ENCODE results near the gene HLA-DQA2. TPM values are rescaled to one million over a fixed set of nuclear protein-coding genes. Genes with fewer than 3 reads are reported as not detected.
"Not testable (repeated sequence)": the region's sequence is repeated elsewhere in the genome, so short reads cannot be mapped to it uniquely, and the experiment has no call there.

HLA-DQA2 gene
- total RNA-seq, 1 donor from 2014 or later = 0.65 TPM

DNA sequence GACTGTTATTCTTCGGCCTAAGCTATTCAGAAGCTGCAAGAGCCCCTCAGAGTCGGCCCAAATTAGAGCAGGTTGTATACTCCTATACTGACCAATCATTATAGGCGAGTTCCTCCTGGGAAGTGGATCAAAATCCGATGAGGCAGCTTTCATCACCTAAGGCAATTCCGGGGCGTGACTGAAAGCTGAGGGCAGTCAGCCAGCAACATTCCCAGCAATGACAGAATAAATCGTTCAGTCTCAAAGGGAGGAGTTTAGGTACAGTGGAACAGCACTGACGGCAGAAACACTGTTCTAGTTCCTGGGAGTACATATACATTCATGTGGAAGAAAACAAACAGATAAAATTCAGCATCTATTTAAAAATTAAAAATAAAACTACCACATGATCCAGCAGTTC, 11.4 kb downstream of the HLA-DQA2 start:
- Mint-ChIP-seq H3K9me3 (no peaks in the 10 kb centered on the region), H3K36me3 (ENCODE audit: low read depth) (no peaks in the 10 kb centered on the region), H3K4me3 (no peak overlapping the region), H3K4me1 (no peaks in the 10 kb centered on the region), H3K27me3 (peaks cover 43% of the 10 kb centered on the region), H3K27ac (no peak overlapping the region)
- intact Hi-C loops (cut with micrococcal nuclease) = no loop called here
- no peak for DNase-seq

GRCh38 chr6:32759669-32760068, 18.5 kb downstream of the HLA-DQA2 start:
- no peak for DNase-seq
- Mint-ChIP-seq H3K4me1 (no peaks in the 10 kb centered on the region), H3K9me3 (no peaks in the 10 kb centered on the region), H3K4me3 (no peak overlapping the region), H3K27ac (no peak overlapping the region), H3K36me3 (ENCODE audit: low read depth) (no peaks in the 10 kb centered on the region), H3K27me3 (peaks cover 46% of the 10 kb centered on the region)
- intact Hi-C loops (cut with micrococcal nuclease) = no loop called here

- Mint-ChIP-seq H3K9me3 (no peaks in the 10 kb centered on the region), H3K27me3 (peaks cover 45% of the 10 kb centered on the region), H3K4me1 (no peaks in the 10 kb centered on the region), H3K27ac (no peak overlapping the region), H3K36me3 (ENCODE audit: low read depth) (no peaks in the 10 kb centered on the region), H3K4me3 (no peak overlapping the region)
- intact Hi-C loops (cut with micrococcal nuclease) = no loop called here
- no peak for DNase-seq
These were observed 19.9 kb downstream of the HLA-DQA2 start for GRCh38 chr6:32761072-32761471.

DNA sequence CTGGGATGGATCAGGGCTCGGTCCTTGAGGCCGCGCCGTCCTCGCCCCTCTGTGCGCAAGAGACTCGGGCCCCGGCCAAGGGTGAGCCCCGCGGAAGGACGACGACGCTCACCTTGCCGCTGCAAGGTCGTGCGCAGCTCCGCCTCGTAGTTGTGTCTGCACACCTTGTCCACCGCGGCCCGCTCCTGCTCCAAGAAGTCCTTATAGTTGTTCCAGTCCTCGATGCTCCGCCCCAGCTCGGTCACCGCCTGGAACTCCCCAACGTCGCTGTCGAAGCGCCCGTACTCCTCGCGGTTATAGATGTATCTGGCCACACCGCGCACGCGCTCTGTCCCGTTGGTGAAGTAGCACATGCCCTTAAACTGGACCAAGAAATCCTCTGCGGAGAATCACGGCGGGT, 20.4 kb downstream of the HLA-DQA2 start:
- intact Hi-C loops (cut with micrococcal nuclease) = no loop called here
- H3K36me3 Mint-ChIP-seq (ENCODE audit: low read depth) = no peaks in the 10 kb centered on the region
- H3K4me3 Mint-ChIP-seq = no peak overlapping the region
- H3K9me3 Mint-ChIP-seq = no peaks in the 10 kb centered on the region
- no peaks in the 10 kb centered on the region for H3K4me1 Mint-ChIP-seq
- no peak for DNase-seq
- peaks cover 46% of the 10 kb centered on the region for H3K27me3 Mint-ChIP-seq
- no peak overlapping the region for H3K27ac Mint-ChIP-seq

DNA sequence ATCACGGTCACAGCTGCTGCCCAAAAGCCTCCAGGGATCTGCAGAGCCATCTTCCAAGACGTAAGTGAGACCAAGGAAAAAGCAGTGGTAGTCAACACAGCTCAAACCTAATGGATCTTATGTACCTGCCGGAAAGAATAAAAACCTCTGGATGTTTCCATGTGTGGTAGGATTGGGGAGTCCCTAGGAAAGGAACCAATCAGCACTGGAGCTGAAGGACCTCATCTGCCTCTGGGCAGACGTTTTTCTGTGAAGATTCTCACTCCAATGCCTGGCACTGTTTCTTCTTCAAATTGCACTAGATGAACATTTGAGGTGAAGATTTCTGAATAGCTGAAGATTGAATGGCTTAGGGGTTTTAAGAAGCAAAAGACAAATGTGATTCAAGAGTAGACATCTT, 22.2 kb downstream of the HLA-DQA2 start, which contains the start of gene HLA-DQB2:
Gene HLA-DQB2, minus strand, starts transcription at position 112 of the 400 bp plus-strand sequence. Its CDS starts 62 bp downstream, at position 50.
- no peaks in the 10 kb centered on the region for H3K4me1 Mint-ChIP-seq
- peaks cover 57% of the 10 kb centered on the region for H3K27me3 Mint-ChIP-seq
- H3K27ac Mint-ChIP-seq = no peak within 1 kb of the TSS
- no peaks in the 10 kb centered on the region for H3K36me3 Mint-ChIP-seq (ENCODE audit: low read depth)
- no peak for DNase-seq
- intact Hi-C loops (cut with micrococcal nuclease) = no loop called here
- no peak within 1 kb of the TSS for H3K4me3 Mint-ChIP-seq
- no peaks in the 10 kb centered on the region for H3K9me3 Mint-ChIP-seq

DNA sequence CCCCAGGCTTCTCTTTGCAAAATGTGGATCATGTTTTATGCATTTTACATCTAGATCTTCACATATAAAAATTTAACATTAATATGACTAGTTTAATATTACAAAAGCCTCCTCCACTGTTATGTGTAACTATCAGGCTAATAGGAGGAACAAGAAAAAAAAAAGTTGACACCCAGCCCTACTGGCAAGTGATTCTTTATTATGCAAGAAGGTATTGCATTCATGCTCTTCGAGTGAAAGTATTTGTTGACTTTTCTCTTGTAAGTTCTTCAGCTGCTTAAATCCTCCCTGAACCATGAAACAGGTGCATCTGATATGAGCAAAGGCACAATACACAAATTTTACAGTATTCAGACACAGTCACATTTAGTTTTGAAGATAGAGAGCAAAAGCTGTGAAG, 22.9 kb downstream of the HLA-DQA2 start:
- no peak overlapping the region for H3K4me3 Mint-ChIP-seq

GRCh38 chr6:32772656-32773055, 31.5 kb downstream of the HLA-DQA2 start:
- no peak overlapping the region for H3K27ac Mint-ChIP-seq
- intact Hi-C loops (cut with micrococcal nuclease) = no loop called here
- DNase-seq = no peak
- H3K4me3 Mint-ChIP-seq = no peak overlapping the region
- H3K27me3 Mint-ChIP-seq = peaks cover 65% of the 10 kb centered on the region
- H3K4me1 Mint-ChIP-seq = no peaks in the 10 kb centered on the region
- no peaks in the 10 kb centered on the region for H3K36me3 Mint-ChIP-seq (ENCODE audit: low read depth)
- H3K9me3 Mint-ChIP-seq = no peaks in the 10 kb centered on the region

More for the DNA sequence above, 22.9 kb downstream of the HLA-DQA2 start:
- no peaks in the 10 kb centered on the region for H3K9me3 Mint-ChIP-seq
- H3K27me3 Mint-ChIP-seq = peaks cover 60% of the 10 kb centered on the region
- intact Hi-C loops (cut with micrococcal nuclease) = no loop called here
- H3K27ac Mint-ChIP-seq = no peak overlapping the region
- no peaks in the 10 kb centered on the region for H3K36me3 Mint-ChIP-seq (ENCODE audit: low read depth)
- H3K4me1 Mint-ChIP-seq = no peaks in the 10 kb centered on the region
- no peak for DNase-seq

- no peak for DNase-seq
- no peaks in the 10 kb centered on the region for H3K4me1 Mint-ChIP-seq
- peaks cover 53% of the 10 kb centered on the region for H3K27me3 Mint-ChIP-seq
- H3K36me3 Mint-ChIP-seq (ENCODE audit: low read depth) = no peaks in the 10 kb centered on the region
- intact Hi-C loops (cut with micrococcal nuclease) = no loop called here
- H3K27ac Mint-ChIP-seq = no peak overlapping the region
- H3K9me3 Mint-ChIP-seq = no peaks in the 10 kb centered on the region
- no peak overlapping the region for H3K4me3 Mint-ChIP-seq
These were observed 33.2 kb downstream of the HLA-DQA2 start for GRCh38 chr6:32774426-32774825.

- H3K27ac Mint-ChIP-seq = no peak overlapping the region
- H3K27me3 Mint-ChIP-seq = peaks cover 54% of the 10 kb centered on the region
- H3K36me3 Mint-ChIP-seq (ENCODE audit: low read depth) = no peaks in the 10 kb centered on the region
- DNase-seq = no peak
- intact Hi-C loops (cut with micrococcal nuclease) = no loop called here
- no peaks in the 10 kb centered on the region for H3K9me3 Mint-ChIP-seq
- no peak overlapping the region for H3K4me3 Mint-ChIP-seq
- H3K4me1 Mint-ChIP-seq = no peaks in the 10 kb centered on the region
These were observed 33.9 kb downstream of the HLA-DQA2 start for GRCh38 chr6:32775071-32775470.

DNA sequence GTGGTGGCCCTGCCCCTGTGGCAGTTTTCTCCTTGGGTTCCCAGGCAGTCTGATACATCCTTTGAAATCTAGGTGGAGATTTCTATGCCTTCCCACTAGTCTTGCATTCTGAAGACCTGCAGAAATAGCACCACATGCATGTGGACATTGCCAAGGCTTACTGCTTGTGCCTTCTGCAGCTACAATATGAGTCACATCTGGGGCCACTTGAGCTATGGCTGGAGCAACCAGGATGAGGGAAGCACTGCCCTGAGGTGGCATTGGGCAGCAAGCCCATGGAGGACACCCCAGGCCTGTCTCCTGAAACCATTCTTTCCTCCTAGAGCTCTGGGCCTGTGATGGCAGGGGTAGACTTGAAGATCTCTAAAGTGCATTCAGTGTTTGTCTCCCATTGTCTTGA, 37.8 kb downstream of the HLA-DQA2 start:
- no peak for DNase-seq
- Mint-ChIP-seq H3K27me3 (peaks cover 56% of the 10 kb centered on the region), H3K27ac (no peak overlapping the region), H3K9me3 (no peaks in the 10 kb centered on the region), H3K36me3 (ENCODE audit: low read depth) (no peaks in the 10 kb centered on the region), H3K4me1 (no peaks in the 10 kb centered on the region), H3K4me3 (no peak overlapping the region)
- intact Hi-C loops (cut with micrococcal nuclease) = no loop called here

DNA sequence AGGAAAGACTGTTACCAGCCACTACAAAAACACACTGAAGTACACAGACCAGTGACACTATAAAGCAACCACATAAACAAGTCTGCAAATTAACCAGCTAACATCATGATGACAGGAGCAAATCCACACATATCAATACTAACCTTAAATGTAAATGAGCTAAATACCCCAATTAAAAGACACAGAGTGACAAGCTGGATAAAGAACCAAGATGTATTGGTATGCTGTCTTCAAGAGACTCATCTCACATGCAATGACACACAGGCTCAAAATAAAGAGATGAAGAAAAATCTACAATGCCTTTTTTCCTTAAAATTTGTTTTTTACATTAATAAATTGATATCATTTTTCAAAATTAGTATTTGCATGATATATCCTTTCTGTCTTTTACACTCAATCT, 41.7 kb downstream of the HLA-DQA2 start:
- peaks cover 57% of the 10 kb centered on the region for H3K27me3 Mint-ChIP-seq
- intact Hi-C loops (cut with micrococcal nuclease) = loop anchor here (5.0 kb wide), 1 partner anchor 81 kb away; no protein-coding TSS in a partner anchor
- not testable (repeated sequence) for H3K9me3 Mint-ChIP-seq; H3K27ac Mint-ChIP-seq; H3K4me3 Mint-ChIP-seq; H3K4me1 Mint-ChIP-seq; DNase-seq; H3K36me3 Mint-ChIP-seq (ENCODE audit: low read depth)

- intact Hi-C loops (cut with micrococcal nuclease) = no loop called here
- no peaks in the 10 kb centered on the region for H3K4me1 Mint-ChIP-seq
- peak; percentile 81 for DNase-seq
- peaks cover 58% of the 10 kb centered on the region for H3K27me3 Mint-ChIP-seq
- no peak overlapping the region for H3K4me3 Mint-ChIP-seq
- no peaks in the 10 kb centered on the region for H3K36me3 Mint-ChIP-seq (ENCODE audit: low read depth)
- no peaks in the 10 kb centered on the region for H3K9me3 Mint-ChIP-seq
- H3K27ac Mint-ChIP-seq = no peak overlapping the region
These were observed 44.8 kb downstream of the HLA-DQA2 start for GRCh38 chr6:32785781-32786533.

- Mint-ChIP-seq H3K27ac (no peak overlapping the region), H3K36me3 (ENCODE audit: low read depth) (no peaks in the 10 kb centered on the region), H3K9me3 (no peaks in the 10 kb centered on the region), H3K27me3 (peaks cover 70% of the 10 kb centered on the region), H3K4me1 (peaks cover 16% of the 10 kb centered on the region), H3K4me3 (no peak overlapping the region)
- no peak for DNase-seq
- intact Hi-C loops (cut with micrococcal nuclease) = loop anchor here (10.0 kb wide), 1 partner anchor 546 kb away; no protein-coding TSS in a partner anchor
These were observed 49.1 kb downstream of the HLA-DQA2 start for GRCh38 chr6:32790306-32790705.

DNA sequence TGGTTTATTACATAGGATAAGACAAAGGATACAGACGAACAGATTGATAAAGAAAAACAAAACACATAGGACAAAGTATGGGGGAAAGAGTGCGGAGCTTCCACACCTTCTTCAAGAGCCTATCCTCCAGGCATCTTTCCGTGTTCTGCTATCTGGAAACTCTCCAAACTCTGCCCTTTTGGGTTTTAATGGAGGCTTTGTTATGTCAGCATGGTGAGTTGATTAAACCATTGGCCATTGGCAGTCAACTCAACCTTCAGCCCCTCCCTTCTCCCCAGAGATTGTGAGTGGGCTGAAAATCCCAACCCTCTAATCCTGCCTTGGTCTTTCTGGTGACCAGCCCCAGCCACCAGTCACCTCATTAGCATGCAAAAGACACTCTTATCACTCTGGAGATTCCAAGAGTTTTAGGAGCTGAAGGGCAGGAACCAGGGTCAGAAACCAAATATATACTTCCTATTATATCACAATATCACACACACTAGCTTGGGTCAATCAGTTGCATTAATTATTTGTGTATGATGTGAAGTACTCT, 51.8 kb downstream of the HLA-DQA2 start:
- no peak for DNase-seq
- intact Hi-C loops (cut with micrococcal nuclease) = loop anchor here (10.0 kb wide), 1 partner anchor 548 kb away; no protein-coding TSS in a partner anchor
- H3K4me1 Mint-ChIP-seq = peaks cover 31% of the 10 kb centered on the region
- no peaks in the 10 kb centered on the region for H3K36me3 Mint-ChIP-seq (ENCODE audit: low read depth)
- H3K9me3 Mint-ChIP-seq = no peaks in the 10 kb centered on the region
- peaks cover 59% of the 10 kb centered on the region for H3K27me3 Mint-ChIP-seq
- H3K4me3 Mint-ChIP-seq = no peak overlapping the region
- H3K27ac Mint-ChIP-seq = no peak overlapping the region
